Fibroblast of villous mesenchyme (primary cell): ENCODE measurements around the gene RAI14. TPM values are rescaled to one million over a fixed set of nuclear protein-coding genes. Genes with fewer than 3 reads are reported as not detected.

Experiments used
- DNase-seq: peaks from one replicate; pipeline ENCODE4 v3.0.0-alpha.2; 2010; ENCODE audit warnings: low read depth
- H3K4me3 ChIP-seq: 2 replicates; pipeline ENCODE4 v1.5.1; 2011; ENCODE audit warnings: low read depth, mild to moderate bottlenecking, low read length
- CTCF ChIP-seq: IDR thresholded peaks from 2 replicates; pipeline ENCODE4 v1.5.1; 2012; ENCODE audit warnings: low read depth, mild to moderate bottlenecking, low read length; ENCODE audit not compliant: insufficient read depth
- total RNA-seq: library from RNA; depleted of rRNA; stranded (reverse); fragments of >200 nt; gene quantifications from 2 replicates; pipeline ENCODE4 v1.2.3, GENCODE V29; 2012

Gene RAI14
- total RNA-seq, 1 donor = 291 TPM

- DNase-seq = no peak
- no peak overlapping the region for H3K4me3 ChIP-seq
- TF ChIP-seq CTCF = no peak
These were observed 30.9 kb upstream of the RAI14 start for GRCh38 chr5:34625246-34625645.

GRCh38 chr5:34626036-34626435 lies 30.1 kb upstream of the RAI14 start:
- TF ChIP-seq CTCF = no peak
- H3K4me3 ChIP-seq = no peak overlapping the region
- peak; percentile 89 for DNase-seq

- DNase-seq = no peak
- no peak overlapping the region for H3K4me3 ChIP-seq
- no peak for TF ChIP-seq CTCF
These were observed 29.4 kb upstream of the RAI14 start for GRCh38 chr5:34626751-34627150.

GRCh38 chr5:34627794-34628193 lies 28.3 kb upstream of the RAI14 start:
- DNase-seq = peak; percentile 88
- no peak overlapping the region for H3K4me3 ChIP-seq
- no peak for TF ChIP-seq CTCF

- no peak overlapping the region for H3K4me3 ChIP-seq
- no peak for TF ChIP-seq CTCF
- no peak for DNase-seq
These were observed 27.8 kb upstream of the RAI14 start for GRCh38 chr5:34628373-34628772.

- H3K4me3 ChIP-seq = no peak overlapping the region
- TF ChIP-seq CTCF = no peak
- DNase-seq = no peak
These were observed 25.5 kb upstream of the RAI14 start for GRCh38 chr5:34630596-34630995.

GRCh38 chr5:34632807-34633422 lies 23.2 kb upstream of the RAI14 start:
- no peak for TF ChIP-seq CTCF
- DNase-seq = peak; percentile 83

More at GRCh38 chr5:34632807-34633422, 23.2 kb upstream of the RAI14 start:
- no peak overlapping the region for H3K4me3 ChIP-seq
